GM19438 (cell line): ENCODE results near the gene PIK3C2G.

Experiments used
- ATAC-seq: cut with Tn5 transposase; IDR thresholded peaks from one replicate; pipeline ENCODE4 v1.9.1; 2021; ENCODE audit warnings: low read depth; ENCODE audit not compliant: unreplicated experiment

The PIK3C2G gene

GRCh38 chr12:18402872-18403611 lies 141.7 kb downstream of the PIK3C2G start:
- ATAC-seq, result no peak

GRCh38 chr12:18411453-18411852 lies 150.1 kb downstream of the PIK3C2G start:
- ATAC-seq, result no peak

- no peak for ATAC-seq
Measured at GRCh38 chr12:18414671-18415070, 153.4 kb downstream of the PIK3C2G start.

GRCh38 chr12:18415227-18415626 lies 153.9 kb downstream of the PIK3C2G start:
- no peak for ATAC-seq

GRCh38 chr12:18416412-18416811 lies 155.1 kb downstream of the PIK3C2G start:
- no peak for ATAC-seq

GRCh38 chr12:18419311-18419710 lies 158.0 kb downstream of the PIK3C2G start:
- ATAC-seq, result no peak

- no peak for ATAC-seq
Measured at GRCh38 chr12:18421867-18422266, 160.5 kb downstream of the PIK3C2G start.

GRCh38 chr12:18422871-18423270 lies 161.6 kb downstream of the PIK3C2G start:
- no peak for ATAC-seq

- ATAC-seq, result no peak
Measured at GRCh38 chr12:18424857-18425256, 163.5 kb downstream of the PIK3C2G start.

GRCh38 chr12:18427520-18427919 lies 166.2 kb downstream of the PIK3C2G start:
- no peak for ATAC-seq

- no peak for ATAC-seq
Measured at GRCh38 chr12:18428416-18428815, 167.1 kb downstream of the PIK3C2G start.

- no peak for ATAC-seq
Measured at GRCh38 chr12:18429366-18429765, 168.0 kb downstream of the PIK3C2G start.

GRCh38 chr12:18430425-18431048 lies 169.2 kb downstream of the PIK3C2G start:
- no peak for ATAC-seq

- ATAC-seq, result no peak
Measured at GRCh38 chr12:18431771-18432170, 170.5 kb downstream of the PIK3C2G start.

- ATAC-seq, result no peak
Measured at GRCh38 chr12:18432206-18432605, 170.9 kb downstream of the PIK3C2G start.

GRCh38 chr12:18436170-18436569 lies 174.9 kb downstream of the PIK3C2G start:
- no peak for ATAC-seq

GRCh38 chr12:18439541-18439940 lies 178.2 kb downstream of the PIK3C2G start:
- ATAC-seq, result no peak

GRCh38 chr12:18443768-18444437 lies 182.6 kb downstream of the PIK3C2G start:
- no peak for ATAC-seq

GRCh38 chr12:18446061-18446644 lies 184.8 kb downstream of the PIK3C2G start:
- no peak for ATAC-seq

- ATAC-seq, result no peak
Measured at GRCh38 chr12:18454330-18454729, 193.0 kb downstream of the PIK3C2G start.

GRCh38 chr12:18456344-18456743 lies 195.0 kb downstream of the PIK3C2G start:
- ATAC-seq, result no peak
